A549 (cell line): ENCODE data around the gene BCAS3. TPM values are rescaled to one million over a fixed set of nuclear protein-coding genes. Genes with fewer than 3 reads are reported as not detected.

Experiments
- ATAC-seq, 2 experiments: fragments of 200-7000 bp in 1 of 2; fragments of >200 bp in 1 of 2; cut with Nextera tagmentation in 1 of 2; cut with Tn5 transposase in 1 of 2; 3 replicates each; pipeline versions ENCODE4 v1.8.0 to v1.9.1; 2018 to 2020; ENCODE audit warnings: mild to moderate bottlenecking in 1 of 2, moderate library complexity in 1 of 2
- CTCF ChIA-PET: fragments of 300-600 bp; sonication (Branson Sonifier 250); formaldehyde crosslinking; extraction: SDS; loops from one replicate; lab custom pipeline; 2021; ENCODE audit warnings: antibody characterized with exemption, inconsistent platforms; lab: Yijun Ruan, JAX
- POLR2A ChIA-PET: fragments of 350-600 bp; formaldehyde crosslinking; extraction: SDS; loops from one replicate; lab custom pipeline; 2021; ENCODE audit warnings: antibody characterized with exemption, inconsistent platforms; lab: Yijun Ruan, JAX
- DNase-seq, 2 experiments: peaks; one replicate each; pipeline versions ENCODE4 v3.0.0 to v3.0.0-alpha.2; 2011 to 2016; ENCODE audit warnings: low read depth in 1 of 2, low spot score in 1 of 2
- FAIRE-seq: peaks from 2 replicates; lab custom pipeline; 2011; peaks lifted over from hg19 to GRCh38; lab: Jason Lieb, UNC
- H3K27ac ChIP-seq, 2 experiments: fragments of >200 bp; sonication (Bioruptor Twin); formaldehyde crosslinking; 3 replicates each; pipeline ENCODE4 v1.5.1; 2016 to 2017
- H3K4me1 ChIP-seq: fragments of >200 bp; sonication (Bioruptor Twin); formaldehyde crosslinking; 3 replicates; pipeline ENCODE4 v1.6.1; 2016
- H3K4me2 ChIP-seq: fragments of >200 bp; sonication (Bioruptor Twin); formaldehyde crosslinking; 3 replicates; pipeline ENCODE4 v1.6.1; 2016
- H3K4me3 ChIP-seq: fragments of >200 bp; sonication (Bioruptor Twin); formaldehyde crosslinking; 3 replicates; pipeline ENCODE4 v1.5.1; 2016
- H3K9me3 ChIP-seq: fragments of >200 bp; sonication (Bioruptor Twin); formaldehyde crosslinking; 3 replicates; pipeline ENCODE4 v1.6.1; 2016
- ATOH8 ChIP-seq: fragments of 250-450 bp; sonication (Bioruptor Pico); IDR thresholded peaks from 2 replicates; pipeline ENCODE4 v1.5.0; 2020; ENCODE audit warnings: low read depth, mild to moderate bottlenecking, moderate library complexity
- BCL3 ChIP-seq: fragments of >200 bp; sonication (Bioruptor Twin); formaldehyde crosslinking; IDR thresholded peaks from 3 replicates; pipeline ENCODE4 v1.6.1; 2016
- CBX2 ChIP-seq: fragments of 200-600 bp; sonication (generic); IDR thresholded peaks from 2 replicates; pipeline ENCODE4 v1.6.1; 2016; ENCODE audit warnings: low read depth, mild to moderate bottlenecking, borderline replicate concordance
- CEBPB ChIP-seq, 2 experiments: fragments of >200 bp in 1 of 2; sonication (Bioruptor Twin) in 1 of 2; formaldehyde crosslinking in 1 of 2; IDR thresholded peaks; 2 replicates each; pipeline ENCODE4 v1.6.1; 2012 to 2016
- CHD2 ChIP-seq: fragments of 150-350 bp; IDR thresholded peaks from 2 replicates; pipeline ENCODE4 v1.6.1; 2014; ENCODE audit warnings: low read length; ENCODE audit not compliant: partially characterized antibody
- EHF ChIP-seq: fragments of 250-450 bp; sonication (Bioruptor Pico); IDR thresholded peaks from 2 replicates; pipeline ENCODE4 v1.5.0; 2020; ENCODE audit warnings: mild to moderate bottlenecking
- EHMT2 ChIP-seq: fragments of 200-600 bp; sonication (generic); IDR thresholded peaks from 2 replicates; pipeline ENCODE4 v1.6.1; 2016; ENCODE audit warnings: antibody characterized with exemption, low read depth, mild to moderate bottlenecking, moderate library complexity
- ELK1 ChIP-seq: fragments of 150-350 bp; IDR thresholded peaks from 2 replicates; pipeline ENCODE4 v1.6.1; 2014; ENCODE audit warnings: low read depth, mild to moderate bottlenecking, low read length
- EP300 ChIP-seq, 2 experiments: fragments of >200 bp; sonication (Bioruptor Twin); formaldehyde crosslinking; IDR thresholded peaks; 2 replicates in 1 of 2; 3 replicates in 1 of 2; pipeline ENCODE4 v1.6.1; 2016 to 2017
- ESRRA ChIP-seq: fragments of 150-350 bp; IDR thresholded peaks from 2 replicates; pipeline ENCODE4 v1.6.1; 2014; ENCODE audit warnings: mild to moderate bottlenecking, low read length, borderline replicate concordance
- FOSB ChIP-seq: fragments of 250-450 bp; sonication (Bioruptor Pico); IDR thresholded peaks from 2 replicates; pipeline ENCODE4 v1.5.0; 2020; ENCODE audit warnings: mild to moderate bottlenecking, moderate library complexity
- FOSL2 ChIP-seq, 2 experiments: fragments of 450-650 bp in 1 of 2; fragments of >200 bp in 1 of 2; sonication (Bioruptor Twin) in 1 of 2; formaldehyde crosslinking; IDR thresholded peaks; 2 replicates each; pipeline versions ENCODE4 v1.5.0 to v1.6.1; 2016 to 2020; ENCODE audit warnings: mild to moderate bottlenecking in 1 of 2, moderate library complexity in 1 of 2
- HMGXB4 ChIP-seq: fragments of 250-450 bp; sonication (Bioruptor Pico); IDR thresholded peaks from 2 replicates; pipeline ENCODE4 v1.5.0; 2021; ENCODE audit warnings: mild to moderate bottlenecking, moderate library complexity, borderline replicate concordance
- HOXA7 ChIP-seq: fragments of 250-450 bp; sonication (Bioruptor Pico); IDR thresholded peaks from 2 replicates; pipeline ENCODE4 v1.5.0; 2020; ENCODE audit warnings: mild to moderate bottlenecking, moderate library complexity
- HOXB13 ChIP-seq: fragments of 250-450 bp; sonication (Bioruptor Pico); IDR thresholded peaks from 2 replicates; pipeline ENCODE4 v1.5.0; 2020; ENCODE audit warnings: low read depth, mild to moderate bottlenecking, moderate library complexity
- JUN ChIP-seq, 2 experiments: fragments of >200 bp; sonication (Bioruptor Twin); formaldehyde crosslinking; IDR thresholded peaks; 2 replicates in 1 of 2; 3 replicates in 1 of 2; pipeline ENCODE4 v1.6.1; 2016 to 2017
- MAFK ChIP-seq: fragments of 450-650 bp; IDR thresholded peaks from 2 replicates; pipeline ENCODE4 v1.6.1; 2014; ENCODE audit not compliant: partially characterized antibody
- MAX ChIP-seq: IDR thresholded peaks from 2 replicates; pipeline ENCODE4 v1.6.1; 2012
- MYC ChIP-seq: IDR thresholded peaks from 2 replicates; pipeline ENCODE4 v1.6.1; 2012; ENCODE audit warnings: mild to moderate bottlenecking, inconsistent platforms, low read length, improper control_type of control experiment, borderline replicate concordance
- PHF8 ChIP-seq: fragments of 200-600 bp; sonication (generic); IDR thresholded peaks from 2 replicates; pipeline ENCODE4 v1.6.1; 2016; ENCODE audit warnings: low read depth, mild to moderate bottlenecking, antibody characterized with exemption, moderate library complexity, borderline replicate concordance
- RARB ChIP-seq: fragments of 250-450 bp; sonication (Bioruptor Pico); IDR thresholded peaks from 2 replicates; pipeline ENCODE4 v1.8.0; 2021; ENCODE audit warnings: mild to moderate bottlenecking, moderate library complexity
- REST ChIP-seq: fragments of 200-600 bp; sonication (generic); IDR thresholded peaks from 2 replicates; pipeline ENCODE4 v1.6.1; 2016; ENCODE audit warnings: antibody characterized with exemption, mild to moderate bottlenecking, moderate library complexity
- RNF2 ChIP-seq: fragments of 200-600 bp; sonication (generic); IDR thresholded peaks from 2 replicates; pipeline ENCODE4 v1.6.1; 2016; ENCODE audit warnings: low read depth, mild to moderate bottlenecking, antibody characterized with exemption, moderate library complexity, borderline replicate concordance
- TFCP2L1 ChIP-seq: fragments of 250-450 bp; sonication (Bioruptor Pico); IDR thresholded peaks from 2 replicates; pipeline ENCODE4 v1.5.0; 2021; ENCODE audit warnings: mild to moderate bottlenecking
- ZC3H11A ChIP-seq: fragments of 450-650 bp; IDR thresholded peaks from 2 replicates; pipeline ENCODE4 v1.6.1; 2014; ENCODE audit warnings: antibody characterized with exemption, mild to moderate bottlenecking
- ZNF302 ChIP-seq: fragments of 250-450 bp; sonication (Bioruptor Pico); IDR thresholded peaks from 2 replicates; pipeline ENCODE4 v1.9.0; 2021; ENCODE audit warnings: inconsistent platforms, mild to moderate bottlenecking, moderate library complexity
- ZSCAN20 ChIP-seq: fragments of 250-450 bp; sonication (Bioruptor Pico); IDR thresholded peaks from 2 replicates; pipeline ENCODE4 v1.8.0; 2022; ENCODE audit warnings: mild to moderate bottlenecking, moderate library complexity
- WGBS: methylation state at CpG from one replicate; pipeline ENCODE4 v1.1.6; 2017; ENCODE audit errors: missing lambda C conversion rate; 5-methylcytosine and 5-hydroxymethylcytosine counted together
- polyA plus RNA-seq, 4 experiments: library from polyadenylated mRNA; depleted of rRNA in 3 of 4; stranded (reverse); fragments of >200 nt; fragmentation: RNase III in 1 of 4; extraction: RNeasy Plus Mini Kit Qiagen cat#74134 plus additional on column Dnase treatment in 1 of 4; gene quantifications; 2 replicates in 3 of 4; 3 replicates in 1 of 4; pipeline ENCODE4 v1.2.3, GENCODE V29; 2011 to 2017

BCAS3 gene
- polyA plus RNA-seq, 2 of the 4 experiments (the other 2 are of a cell fraction): 14.7 to 43.4 TPM

- DNase-seq (no peak), ATAC-seq (no peak), FAIRE-seq (no peak)
- peaks cover 7% of the 10 kb centered on the region; the same call in 1 of the 3 replicates for H3K9me3 ChIP-seq
- TF ChIP-seq EHF (CRISPR knock-in tag) (no peak), MYC (no peak), CBX2 (no peak), HOXB13 (CRISPR knock-in tag) (no peak), CHD2 (no peak), TFCP2L1 (CRISPR knock-in tag) (no peak), CEBPB (IDR thresholded peaks at IDR 0.05) (no peak), ELK1 (no peak), EP300 (IDR thresholded peaks at IDR 0.05) (no peak), RARB (CRISPR knock-in tag) (no peak), ESRRA (no peak), JUN (IDR thresholded peaks at IDR 0.05) (no peak), EHMT2 (no peak), ZC3H11A (no peak), BCL3 (no peak), FOSL2 (IDR thresholded peaks at IDR 0.05) (no peak), FOSL2 (CRISPR knock-in tag; IDR thresholded peaks at IDR 0.05) (no peak), ZSCAN20 (no peak)
- no peak overlapping the region for H3K4me3 ChIP-seq
- CTCF ChIA-PET: interaction anchor here (1.5 kb wide), 1 partner anchor 195 kb away, joined by 4 read pairs; no protein-coding TSS in a partner anchor
- POLR2A ChIA-PET: no interaction called here
- 94% methylated on average over 7 of the region's 7 CpGs for WGBS
- H3K4me1 ChIP-seq: peaks cover 20% of the 10 kb centered on the region
- H3K27ac ChIP-seq: no peak overlapping the region
- no peak overlapping the region for H3K4me2 ChIP-seq
Observed at GRCh38 chr17:61196302-61196704, 518.7 kb downstream of the BCAS3 start.

GRCh38 chr17:61196799-61197198 is 519.1 kb downstream of the BCAS3 start:
- FAIRE-seq (no peak), ATAC-seq (no peak), DNase-seq (no peak)
- ChIA-PET POLR2A (no interaction called here), CTCF (interaction anchor here (1.5 kb wide), 1 partner anchor 196 kb away, joined by 4 read pairs; no protein-coding TSS in a partner anchor)
- H3K4me3 ChIP-seq: no peak overlapping the region
- no peak overlapping the region for H3K27ac ChIP-seq
- no peak overlapping the region for H3K4me2 ChIP-seq
- WGBS: 82% methylated on average over 3 of the region's 3 CpGs
- peaks cover 24% of the 10 kb centered on the region for H3K4me1 ChIP-seq
- peaks cover 7% of the 10 kb centered on the region; the same call in 1 of the 3 replicates for H3K9me3 ChIP-seq
- TF ChIP-seq ELK1 (no peak), ZNF302 (CRISPR knock-in tag) (no peak), MAFK (no peak), HOXA7 (no peak), MAX (no peak), HOXB13 (CRISPR knock-in tag) (no peak), FOSB (CRISPR knock-in tag) (no peak), CHD2 (no peak), PHF8 (no peak), RNF2 (no peak), REST (no peak), ATOH8 (CRISPR knock-in tag) (no peak), HMGXB4 (CRISPR knock-in tag) (no peak)
